HFFc6 (cell line): Measurements from ENCODE around the gene TUBA3C. TPM values are rescaled to one million over a fixed set of nuclear protein-coding genes. Genes with fewer than 3 reads are reported as not detected.

ENCODE experiments used
- DNase-seq: peaks from one replicate; pipeline ENCODE4 v3.0.0-alpha.2; 2018
- H3K27ac Mint-ChIP-seq: 2 replicates; pipeline ENCODE4 v1.8.0; 2020; ENCODE audit warnings: mild to moderate bottlenecking, mixed read lengths
- H3K27me3 Mint-ChIP-seq: 2 replicates; pipeline ENCODE4 v1.8.0; 2021; ENCODE audit warnings: mild to moderate bottlenecking, moderate library complexity, mixed read lengths; ENCODE audit not compliant: insufficient read depth
- H3K36me3 Mint-ChIP-seq: 2 replicates; pipeline ENCODE4 v1.8.0; 2021; ENCODE audit warnings: low read depth, mixed read lengths
- H3K4me1 Mint-ChIP-seq: 2 replicates; pipeline ENCODE4 v1.8.0; 2020; ENCODE audit warnings: low read depth, mixed read lengths
- H3K4me3 Mint-ChIP-seq: 2 replicates; pipeline ENCODE4 v1.8.0; 2020; ENCODE audit warnings: mild to moderate bottlenecking, moderate library complexity, mixed read lengths
- H3K9me3 Mint-ChIP-seq: 2 replicates; pipeline ENCODE4 v1.8.0; 2020; ENCODE audit warnings: mild to moderate bottlenecking, mixed read lengths
- total RNA-seq, 6 experiments: library from RNA; stranded (reverse); fragmentation: NEBNext Ultra II Directional; extraction: Animal tissue kit (Norgen Biotek cat#: 25700); gene quantifications; 2 replicates in 1 of 6; 3 replicates in 5 of 6; pipeline ENCODE4 v1.2.3, GENCODE V29; 2021
- TF ChIP-seq, protein P1 (sequence below): fragments of 200-600 bp; sonication (generic); IDR thresholded peaks from 2 replicates; pipeline ENCODE4 v1.5.0; 2021; ENCODE audit warnings: antibody characterized with exemption, mild to moderate bottlenecking

Gene TUBA3C
- total RNA-seq, 6 experiments from 2014 or later = not detected

GRCh38 chr13:19154843-19155242 is 26.8 kb downstream of the TUBA3C start:
- TF ChIP-seq, protein P1, sequence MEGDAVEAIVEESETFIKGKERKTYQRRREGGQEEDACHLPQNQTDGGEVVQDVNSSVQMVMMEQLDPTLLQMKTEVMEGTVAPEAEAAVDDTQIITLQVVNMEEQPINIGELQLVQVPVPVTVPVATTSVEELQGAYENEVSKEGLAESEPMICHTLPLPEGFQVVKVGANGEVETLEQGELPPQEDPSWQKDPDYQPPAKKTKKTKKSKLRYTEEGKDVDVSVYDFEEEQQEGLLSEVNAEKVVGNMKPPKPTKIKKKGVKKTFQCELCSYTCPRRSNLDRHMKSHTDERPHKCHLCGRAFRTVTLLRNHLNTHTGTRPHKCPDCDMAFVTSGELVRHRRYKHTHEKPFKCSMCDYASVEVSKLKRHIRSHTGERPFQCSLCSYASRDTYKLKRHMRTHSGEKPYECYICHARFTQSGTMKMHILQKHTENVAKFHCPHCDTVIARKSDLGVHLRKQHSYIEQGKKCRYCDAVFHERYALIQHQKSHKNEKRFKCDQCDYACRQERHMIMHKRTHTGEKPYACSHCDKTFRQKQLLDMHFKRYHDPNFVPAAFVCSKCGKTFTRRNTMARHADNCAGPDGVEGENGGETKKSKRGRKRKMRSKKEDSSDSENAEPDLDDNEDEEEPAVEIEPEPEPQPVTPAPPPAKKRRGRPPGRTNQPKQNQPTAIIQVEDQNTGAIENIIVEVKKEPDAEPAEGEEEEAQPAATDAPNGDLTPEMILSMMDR = no peak
- H3K9me3 Mint-ChIP-seq = peaks cover 60% of the 10 kb centered on the region

GRCh38 chr13:19153782-19154450 is 27.7 kb downstream of the TUBA3C start:
- no peaks in the 10 kb centered on the region for H3K4me1 Mint-ChIP-seq
- no peak for DNase-seq
- H3K36me3 Mint-ChIP-seq = peaks cover 10% of the 10 kb centered on the region
- peaks cover 3% of the 10 kb centered on the region; the same call in 1 of the 2 replicates for H3K27me3 Mint-ChIP-seq
- TF ChIP-seq, protein P1 = peak; percentile 16; the same call in 1 of the 2 replicates
- H3K9me3 Mint-ChIP-seq = peaks cover 56% of the 10 kb centered on the region
- H3K4me3 Mint-ChIP-seq = no peak overlapping the region
- no peak overlapping the region for H3K27ac Mint-ChIP-seq

More at GRCh38 chr13:19154843-19155242, 26.8 kb downstream of the TUBA3C start:
- H3K4me3 Mint-ChIP-seq = no peak overlapping the region
- H3K27ac Mint-ChIP-seq = no peak overlapping the region
- H3K36me3 Mint-ChIP-seq = peaks cover 10% of the 10 kb centered on the region
- DNase-seq = no peak
- H3K4me1 Mint-ChIP-seq = no peaks in the 10 kb centered on the region
- peaks cover 3% of the 10 kb centered on the region for H3K27me3 Mint-ChIP-seq

GRCh38 chr13:19152403-19152802 is 29.2 kb downstream of the TUBA3C start:
- H3K9me3 Mint-ChIP-seq = peaks cover 48% of the 10 kb centered on the region
- no peaks in the 10 kb centered on the region for H3K4me1 Mint-ChIP-seq
- peaks cover 3% of the 10 kb centered on the region for H3K36me3 Mint-ChIP-seq

DNA sequence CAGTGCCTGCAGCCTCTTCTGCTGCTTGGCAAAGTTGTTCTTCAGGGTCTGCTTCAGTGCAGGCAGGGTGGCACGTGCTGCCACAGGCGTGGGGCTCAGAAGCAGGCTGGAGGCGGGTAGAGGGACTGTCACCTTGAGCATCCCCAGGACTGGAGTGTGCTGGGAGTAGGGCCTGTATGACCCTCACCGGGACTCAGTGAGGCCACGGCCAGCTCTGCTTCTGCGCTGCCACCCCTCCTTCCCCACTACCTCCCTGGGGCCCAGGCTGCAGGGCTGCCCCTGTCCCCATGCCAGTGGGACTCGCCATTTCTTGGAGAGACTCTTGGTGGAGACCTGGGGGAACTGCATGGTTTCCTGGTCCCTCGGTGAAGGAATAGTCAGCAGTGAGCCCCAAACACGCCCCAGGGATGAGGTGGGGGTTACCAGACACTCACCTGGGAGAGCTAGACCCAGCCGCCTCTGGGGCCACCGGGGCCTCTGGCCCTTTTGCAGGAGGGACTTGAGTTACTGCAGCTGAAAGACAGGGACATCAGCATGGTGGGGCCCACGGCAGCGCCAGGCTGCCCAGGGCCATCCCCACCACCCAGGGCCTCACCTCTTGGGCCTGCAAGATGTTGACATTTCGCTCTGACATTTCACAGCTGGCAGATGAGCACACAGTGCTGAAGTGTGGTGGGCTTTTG is 29.9 kb downstream of the TUBA3C start:
- DNase-seq = no peak
- H3K9me3 Mint-ChIP-seq = peaks cover 52% of the 10 kb centered on the region
- H3K27ac Mint-ChIP-seq = no peak overlapping the region
- peaks cover 3% of the 10 kb centered on the region; the same call in 1 of the 2 replicates for H3K27me3 Mint-ChIP-seq
- H3K4me3 Mint-ChIP-seq = no peak overlapping the region
- no peaks in the 10 kb centered on the region for H3K4me1 Mint-ChIP-seq
- TF ChIP-seq, protein P1 = no peak
- peaks cover 3% of the 10 kb centered on the region for H3K36me3 Mint-ChIP-seq

More at GRCh38 chr13:19152403-19152802, 29.2 kb downstream of the TUBA3C start:
- TF ChIP-seq, protein P1 = no peak
- Mint-ChIP-seq H3K27me3 (peaks cover 3% of the 10 kb centered on the region; the same call in 1 of the 2 replicates), H3K4me3 (no peak overlapping the region), H3K27ac (no peak overlapping the region)
- no peak for DNase-seq

GRCh38 chr13:19150712-19151228 is 30.9 kb downstream of the TUBA3C start:
- H3K4me3 Mint-ChIP-seq = no peak overlapping the region
- no peak for DNase-seq
- H3K9me3 Mint-ChIP-seq = peaks cover 57% of the 10 kb centered on the region
- H3K4me1 Mint-ChIP-seq = no peaks in the 10 kb centered on the region
- H3K27ac Mint-ChIP-seq = no peak overlapping the region
- peaks cover 3% of the 10 kb centered on the region for H3K36me3 Mint-ChIP-seq
- H3K27me3 Mint-ChIP-seq = peaks cover 3% of the 10 kb centered on the region; the same call in 1 of the 2 replicates
- TF ChIP-seq, protein P1 = no peak
